DND-41 (cell line): ENCODE results near the gene MAT2A.

ENCODE experiments used
- ATAC-seq: fragments of 200-7000 bp; cut with Tn5 transposase; 3 replicates; pipeline ENCODE4 v1.9.1; 2021; ENCODE audit warnings: low read depth; ENCODE audit not compliant: insufficient read depth
- DNase-seq: peaks from one replicate; pipeline ENCODE4 v3.0.0-alpha.2; 2020
- H2AFZ ChIP-seq: 2 replicates; pipeline ENCODE4 v1.6.0; 2012; ENCODE audit warnings: low read depth, low read length
- H3K27ac ChIP-seq: 2 replicates; pipeline ENCODE4 v1.5.1; 2012; ENCODE audit warnings: low read length, inconsistent platforms
- H3K27me3 ChIP-seq: fragments of 200-600 bp; sonication (generic); 2 replicates; pipeline ENCODE4 v1.6.0; 2012; ENCODE audit warnings: low read length, mild to moderate bottlenecking, inconsistent platforms; ENCODE audit not compliant: insufficient read depth, poor library complexity
- H3K36me3 ChIP-seq: 2 replicates; pipeline ENCODE4 v1.5.1; 2012; ENCODE audit warnings: low read length, inconsistent platforms; ENCODE audit not compliant: insufficient read depth
- H3K4me1 ChIP-seq: 2 replicates; pipeline ENCODE4 v1.5.1; 2012; ENCODE audit warnings: mild to moderate bottlenecking, low read length; ENCODE audit not compliant: insufficient read depth
- H3K4me2 ChIP-seq: 2 replicates; pipeline ENCODE4 v1.6.0; 2012; ENCODE audit warnings: mild to moderate bottlenecking, moderate library complexity, low read length, inconsistent platforms; ENCODE audit not compliant: insufficient read depth
- H3K4me3 ChIP-seq, 2 experiments: fragments of 200-600 bp in 1 of 2; shearing (Covaris generic) in 1 of 2; 2 replicates each; pipeline ENCODE4 v1.5.1; 2012 to 2016; ENCODE audit warnings: inconsistent platforms in 2 of 2, low read length in 2 of 2, mild to moderate bottlenecking in 2 of 2, low read depth in 1 of 2, moderate library complexity in 1 of 2
- H3K79me2 ChIP-seq: 2 replicates; pipeline ENCODE4 v1.6.0; 2012; ENCODE audit warnings: low read length, inconsistent platforms; ENCODE audit not compliant: insufficient read depth
- H3K9ac ChIP-seq: 2 replicates; pipeline ENCODE4 v1.6.0; 2012; ENCODE audit warnings: low read depth, mild to moderate bottlenecking, inconsistent platforms, low read length, moderate library complexity
- H3K9me3 ChIP-seq: 2 replicates; pipeline ENCODE4 v1.5.1; 2012; ENCODE audit warnings: low read length, moderate library complexity, mild to moderate bottlenecking, inconsistent platforms; ENCODE audit not compliant: insufficient read depth, severe bottlenecking
- H4K20me1 ChIP-seq: 2 replicates; pipeline ENCODE4 v1.6.0; 2012; ENCODE audit warnings: low read length; ENCODE audit not compliant: insufficient read depth
- EZH2 ChIP-seq: IDR thresholded peaks from 3 replicates; pipeline ENCODE4 v1.6.1; 2012; ENCODE audit warnings: borderline replicate concordance, low read depth, mild to moderate bottlenecking, moderate library complexity, low read length, inconsistent platforms; ENCODE audit not compliant: severe bottlenecking
- TF ChIP-seq, protein P1 (sequence below): IDR thresholded peaks from 2 replicates; pipeline ENCODE4 v1.5.1; 2012; ENCODE audit warnings: borderline replicate concordance, low read length, moderate library complexity, mild to moderate bottlenecking; ENCODE audit not compliant: poor library complexity, severe bottlenecking; ENCODE audit errors: extremely low read depth

Gene MAT2A

DNA sequence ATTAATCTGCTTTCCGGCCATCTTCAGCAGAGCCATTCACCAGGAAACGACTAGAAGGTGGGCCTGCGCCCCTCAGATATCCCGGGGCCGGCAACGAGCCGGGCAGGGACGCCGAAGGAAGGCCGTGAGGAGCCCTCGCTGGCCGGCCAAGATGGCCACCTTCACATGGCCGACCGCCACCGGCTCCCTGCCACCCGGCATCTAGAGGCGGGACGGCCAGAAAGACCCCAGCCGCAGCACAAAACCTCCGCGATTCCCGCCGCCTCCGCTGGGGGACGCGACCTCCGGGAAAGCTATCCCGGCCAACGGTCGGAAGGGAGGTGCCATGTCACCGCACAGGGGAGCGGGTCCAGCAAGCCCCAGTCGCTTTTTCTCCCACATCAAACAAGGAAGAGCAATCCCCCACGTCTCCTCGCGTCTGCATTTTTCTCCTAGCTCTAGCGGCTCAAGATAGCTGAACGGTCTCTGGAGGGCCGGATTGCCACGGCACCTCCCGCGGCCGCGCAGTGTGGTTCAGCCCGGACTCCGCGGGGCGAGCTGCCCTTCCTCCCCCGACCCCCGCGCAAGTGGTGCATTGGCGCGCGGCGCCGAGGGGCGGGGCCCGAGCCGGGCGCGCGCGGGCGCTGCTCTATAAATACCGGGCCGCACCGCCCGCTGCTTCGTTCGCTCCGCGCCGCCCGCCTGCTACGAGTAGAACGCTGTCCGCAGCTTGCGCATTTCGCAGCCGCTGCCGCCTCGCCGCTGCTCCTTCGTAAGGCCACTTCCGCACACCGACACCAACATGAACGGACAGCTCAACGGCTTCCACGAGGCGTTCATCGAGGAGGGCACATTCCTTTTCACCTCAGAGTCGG, at the start of gene MAT2A:
TSS of gene MAT2A (plus strand) at position 662 of the 854 bp plus-strand sequence. CDS start at position 782, 120 bp downstream.
- peak within 1 kb of the TSS; percentile 92 for H3K27ac ChIP-seq
- no peaks in the 10 kb centered on the region for H3K27me3 ChIP-seq
- H3K4me3 ChIP-seq, result peak within 1 kb of the TSS; percentile 78 to 87
- peaks cover 43% of the 10 kb centered on the region for H4K20me1 ChIP-seq
- DNase-seq (peak; percentile 95), ATAC-seq (peak; percentile 73)
- no peak for TF ChIP-seq EZH2
- TF ChIP-seq, protein P1, sequence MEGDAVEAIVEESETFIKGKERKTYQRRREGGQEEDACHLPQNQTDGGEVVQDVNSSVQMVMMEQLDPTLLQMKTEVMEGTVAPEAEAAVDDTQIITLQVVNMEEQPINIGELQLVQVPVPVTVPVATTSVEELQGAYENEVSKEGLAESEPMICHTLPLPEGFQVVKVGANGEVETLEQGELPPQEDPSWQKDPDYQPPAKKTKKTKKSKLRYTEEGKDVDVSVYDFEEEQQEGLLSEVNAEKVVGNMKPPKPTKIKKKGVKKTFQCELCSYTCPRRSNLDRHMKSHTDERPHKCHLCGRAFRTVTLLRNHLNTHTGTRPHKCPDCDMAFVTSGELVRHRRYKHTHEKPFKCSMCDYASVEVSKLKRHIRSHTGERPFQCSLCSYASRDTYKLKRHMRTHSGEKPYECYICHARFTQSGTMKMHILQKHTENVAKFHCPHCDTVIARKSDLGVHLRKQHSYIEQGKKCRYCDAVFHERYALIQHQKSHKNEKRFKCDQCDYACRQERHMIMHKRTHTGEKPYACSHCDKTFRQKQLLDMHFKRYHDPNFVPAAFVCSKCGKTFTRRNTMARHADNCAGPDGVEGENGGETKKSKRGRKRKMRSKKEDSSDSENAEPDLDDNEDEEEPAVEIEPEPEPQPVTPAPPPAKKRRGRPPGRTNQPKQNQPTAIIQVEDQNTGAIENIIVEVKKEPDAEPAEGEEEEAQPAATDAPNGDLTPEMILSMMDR, result peak; percentile 85
- peaks cover 67% of the 10 kb centered on the region for H3K79me2 ChIP-seq
- no peaks in the 10 kb centered on the region for H3K9me3 ChIP-seq
- H3K9ac ChIP-seq, result peak within 1 kb of the TSS; percentile 95
- H2AFZ ChIP-seq, result peak within 1 kb of the TSS; percentile 81
- peaks cover 45% of the 10 kb centered on the region for H3K4me1 ChIP-seq
- H3K36me3 ChIP-seq, result peaks cover 47% of the 10 kb centered on the region
- peak within 1 kb of the TSS; percentile 76 for H3K4me2 ChIP-seq

DNA sequence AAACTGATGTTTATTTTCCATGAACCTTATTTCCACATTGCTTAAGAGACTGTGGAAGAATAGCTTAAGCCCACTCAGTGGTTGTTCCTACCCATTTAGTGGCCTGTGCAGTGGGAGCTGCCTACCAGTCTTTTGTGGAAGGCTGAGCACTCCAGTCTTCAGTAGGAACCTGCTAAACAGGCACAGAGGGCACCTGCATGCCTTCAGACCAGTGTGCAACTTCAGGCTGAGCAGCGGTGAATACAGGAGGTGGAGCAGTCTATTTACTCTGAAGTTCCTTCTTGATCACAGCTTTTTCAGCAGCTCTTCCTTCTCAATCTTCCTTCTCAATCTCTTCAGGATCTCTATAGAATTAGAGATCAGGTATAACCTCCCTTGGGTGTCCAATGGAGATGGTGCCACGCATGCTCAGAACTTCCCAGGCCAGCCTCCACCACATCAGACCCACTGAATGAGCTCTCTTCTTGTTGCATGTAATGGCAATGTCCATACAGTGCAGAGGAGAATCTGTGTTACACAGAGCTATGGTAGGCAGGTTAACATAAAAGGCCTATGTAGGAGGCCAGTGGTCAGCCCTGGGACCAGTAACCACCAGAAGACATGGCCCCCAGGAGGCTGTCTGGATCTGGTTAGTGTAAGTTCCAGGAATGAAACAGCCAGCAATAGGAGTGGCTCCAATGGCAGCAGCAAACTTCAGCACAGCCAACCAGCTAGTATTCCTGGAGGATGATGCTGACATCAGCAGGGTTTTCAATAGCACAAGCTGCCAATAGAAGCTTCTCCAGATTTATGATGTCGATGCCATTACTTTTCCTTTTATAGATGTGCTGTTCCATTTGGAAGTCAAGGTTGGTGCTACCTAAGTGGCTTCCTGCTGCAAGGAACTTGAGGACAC, 47.9 kb upstream of the MAT2A start:
- Histone ChIP-seq H2AFZ (no peak overlapping the region), H3K4me1 (no peaks in the 10 kb centered on the region), H3K36me3 (no peaks in the 10 kb centered on the region), H3K27ac (no peak overlapping the region), H4K20me1 (no peaks in the 10 kb centered on the region), H3K79me2 (no peaks in the 10 kb centered on the region), H3K9ac (no peak overlapping the region), H3K4me2 (no peak overlapping the region), H3K27me3 (no peaks in the 10 kb centered on the region), H3K9me3 (no peaks in the 10 kb centered on the region), H3K4me3 (no peak overlapping the region)
- DNase-seq (no peak), ATAC-seq (no peak)
- TF ChIP-seq EZH2, result no peak
- TF ChIP-seq, protein P1, result no peak

DNA sequence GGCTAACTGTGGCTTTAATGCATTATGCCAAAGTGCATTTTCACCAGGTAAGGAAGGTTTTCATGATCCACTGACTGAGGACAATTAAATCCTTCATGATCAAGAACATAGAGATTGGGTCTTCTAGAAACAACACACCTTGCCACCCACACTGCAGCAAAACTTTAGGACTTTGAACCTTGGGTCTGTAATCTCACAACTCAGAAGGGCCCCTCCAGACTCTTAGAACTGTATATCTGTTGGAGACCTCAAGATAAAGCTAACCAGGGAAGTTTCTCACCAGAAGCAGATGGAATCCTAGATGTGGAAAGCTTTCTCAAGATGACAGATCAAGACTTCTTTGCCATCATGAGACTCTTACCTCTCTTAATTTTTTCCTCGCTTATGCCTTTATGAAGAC, 42.5 kb upstream of the MAT2A start:
- H3K27me3 ChIP-seq, result no peaks in the 10 kb centered on the region
- no peak for ATAC-seq
- no peak overlapping the region for H3K27ac ChIP-seq
- no peak for DNase-seq
- no peaks in the 10 kb centered on the region for H3K79me2 ChIP-seq
- H3K36me3 ChIP-seq, result no peaks in the 10 kb centered on the region
- H3K9me3 ChIP-seq, result no peaks in the 10 kb centered on the region
- H3K9ac ChIP-seq, result no peak overlapping the region
- H3K4me3 ChIP-seq, result no peak overlapping the region
- H2AFZ ChIP-seq, result no peak overlapping the region
- H3K4me2 ChIP-seq, result no peak overlapping the region
- H4K20me1 ChIP-seq, result no peaks in the 10 kb centered on the region
- H3K4me1 ChIP-seq, result no peaks in the 10 kb centered on the region
- TF ChIP-seq, protein P1, result no peak
- TF ChIP-seq EZH2, result no peak
